HG02973 (cell line): Measurements from ENCODE around the gene RDM1.

ENCODE experiments used
- ATAC-seq: cut with Tn5 transposase; IDR thresholded peaks from one replicate; pipeline ENCODE4 v1.9.1; 2021; ENCODE audit warnings: moderate library complexity; ENCODE audit not compliant: unreplicated experiment

The RDM1 gene

DNA sequence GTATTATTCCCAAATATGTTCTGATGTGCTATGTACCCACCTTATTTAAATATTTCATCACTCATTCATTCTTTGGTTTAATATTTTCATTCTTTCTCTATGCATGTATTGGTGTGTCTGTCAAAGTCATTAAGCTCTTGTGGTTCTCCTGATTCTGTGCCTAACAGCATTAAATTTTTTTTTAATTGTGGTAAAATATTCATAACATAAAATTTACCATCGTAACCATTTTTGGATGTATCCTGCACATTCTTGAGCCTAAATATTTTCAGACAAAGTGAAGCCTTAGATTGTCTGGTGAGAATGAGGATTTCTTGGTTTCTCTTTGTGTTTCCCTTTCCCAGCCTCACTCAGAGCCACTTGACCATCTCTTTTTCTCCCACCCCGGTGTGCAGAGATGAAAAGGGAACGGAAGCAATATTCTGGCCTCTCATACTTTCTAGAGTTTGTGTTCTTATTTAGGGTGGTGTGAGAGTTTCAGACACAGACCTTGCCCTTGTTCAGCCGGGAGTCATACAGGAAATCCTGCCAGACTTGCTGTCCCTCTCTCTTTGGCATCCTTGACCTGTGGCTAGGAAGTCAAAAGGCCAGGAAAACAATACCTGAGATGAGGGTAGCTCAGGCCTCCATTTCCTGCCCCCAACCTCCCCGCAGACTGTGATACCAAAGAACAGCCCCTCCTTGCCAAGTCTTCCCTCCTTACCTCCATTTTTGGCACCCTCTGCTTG is 55.3 kb downstream of the RDM1 start:
- ATAC-seq, result no peak

DNA sequence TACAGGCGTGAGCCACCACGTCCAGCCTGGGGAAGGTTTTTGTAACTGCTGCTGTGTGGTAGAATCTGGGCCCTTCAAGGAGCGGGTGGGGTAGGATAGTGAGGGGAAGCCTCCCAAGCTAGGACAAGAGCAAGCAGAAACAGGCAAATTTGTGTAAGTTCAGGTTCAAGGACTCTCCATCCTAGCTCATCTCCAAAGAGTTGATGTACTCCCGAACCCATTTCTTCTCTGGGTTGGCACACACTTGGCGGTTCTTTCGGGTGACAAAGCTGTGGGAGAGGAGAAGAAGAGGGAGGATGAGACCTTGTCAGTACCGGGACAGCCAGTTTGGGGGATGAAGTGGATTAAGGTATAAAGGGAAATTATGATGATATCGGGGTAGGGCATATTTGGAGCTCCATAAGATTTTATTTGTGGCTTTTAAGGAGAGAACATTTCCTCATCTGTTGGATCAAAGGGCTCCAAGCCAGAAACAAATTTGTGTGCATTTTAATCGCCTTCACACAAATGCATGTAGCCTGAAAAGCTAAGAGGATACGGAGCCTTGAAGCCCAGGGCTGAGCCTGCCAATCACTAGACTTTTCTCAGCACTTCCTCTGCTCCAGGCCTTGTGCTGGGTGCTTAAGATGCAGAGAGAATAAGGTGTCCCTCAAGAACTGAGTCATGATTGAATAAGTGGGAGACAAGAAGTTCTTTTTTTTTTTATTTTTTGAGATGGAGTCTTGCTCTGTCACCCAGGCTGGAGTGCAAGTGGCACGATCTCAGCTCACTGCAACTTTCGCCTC is 58.2 kb downstream of the RDM1 start:
- no peak for ATAC-seq

DNA sequence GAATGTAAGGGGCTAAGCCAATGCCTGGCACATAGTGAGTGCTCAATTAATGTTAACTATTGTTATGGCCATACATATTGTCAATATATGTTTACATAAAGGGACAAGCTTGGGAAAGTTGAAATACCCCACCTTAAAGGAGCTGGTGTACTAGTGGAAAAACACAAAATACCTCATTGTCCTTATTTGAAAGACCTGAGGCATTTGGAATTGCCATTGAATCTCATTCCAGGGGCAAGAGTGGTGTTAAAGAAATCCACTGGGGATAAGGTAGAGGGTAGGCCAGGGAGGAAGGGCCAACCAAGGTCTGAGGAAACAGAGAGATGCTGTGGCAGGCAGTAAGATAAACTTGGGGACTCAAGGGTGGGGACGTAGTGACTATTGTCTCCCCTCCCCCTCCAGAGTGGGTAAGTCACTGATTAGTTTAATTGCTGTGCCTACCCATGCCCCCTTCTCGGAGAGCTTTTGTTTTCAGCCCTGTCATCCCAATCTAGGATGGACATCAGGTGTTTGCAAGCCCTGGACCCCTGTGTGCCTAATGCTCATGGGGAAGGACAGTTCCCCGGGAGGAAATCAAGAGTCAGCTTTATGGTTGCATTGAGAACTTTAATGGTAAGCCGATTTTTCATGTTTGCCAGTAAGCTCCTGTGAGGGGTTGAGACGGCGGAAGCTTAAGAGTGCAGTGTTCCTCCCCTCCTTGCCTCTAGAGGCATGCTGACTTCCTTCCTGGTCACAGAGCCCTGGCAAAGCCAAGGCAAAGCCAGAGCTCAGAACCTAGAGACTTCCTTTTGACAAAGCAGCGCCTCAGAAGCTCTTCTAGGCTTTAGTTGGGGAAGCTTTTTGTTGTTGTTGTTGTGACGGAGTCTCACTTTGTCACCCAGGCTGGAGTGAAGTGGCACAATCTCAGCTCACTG is 59.4 kb downstream of the RDM1 start:
- no peak for ATAC-seq

DNA sequence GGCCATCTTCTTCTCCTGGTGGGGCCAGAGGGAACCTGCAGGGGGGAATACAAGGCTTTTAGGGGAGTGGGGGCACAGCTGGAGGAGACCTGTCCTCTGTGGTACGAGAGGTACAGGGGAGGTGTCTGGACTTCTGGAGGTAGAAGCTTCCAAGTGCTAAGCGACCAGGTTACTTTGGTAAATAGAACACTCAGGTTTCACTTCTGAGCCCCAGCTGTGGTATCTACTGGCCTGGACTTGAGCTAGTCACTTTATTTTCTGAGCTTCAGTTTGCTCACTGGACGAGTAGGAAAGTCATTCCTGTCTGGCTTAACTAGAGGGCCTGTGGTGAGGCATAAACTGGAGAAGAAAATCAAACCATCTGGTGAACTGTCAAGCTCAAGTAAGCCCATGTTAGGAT is 61.8 kb downstream of the RDM1 start, which contains the start of gene HEATR9:
HEATR9 (minus strand) TSS at position 155 of the 400 bp plus-strand sequence; CDS start at position 6, 149 bp downstream.
- no peak for ATAC-seq
